GM21786 (cell line): ENCODE measurements around the gene SLC35F3.

Source experiments
- ATAC-seq: cut with Tn5 transposase; IDR thresholded peaks from one replicate; pipeline ENCODE4 v1.9.1; 2021; ENCODE audit not compliant: unreplicated experiment

The SLC35F3 gene

GRCh38 chr1:233971753-233972152 is 67.3 kb downstream of the SLC35F3 start:
- no peak for ATAC-seq

- ATAC-seq = no peak
Measured at GRCh38 chr1:233972563-233972950, 68.1 kb downstream of the SLC35F3 start.

DNA sequence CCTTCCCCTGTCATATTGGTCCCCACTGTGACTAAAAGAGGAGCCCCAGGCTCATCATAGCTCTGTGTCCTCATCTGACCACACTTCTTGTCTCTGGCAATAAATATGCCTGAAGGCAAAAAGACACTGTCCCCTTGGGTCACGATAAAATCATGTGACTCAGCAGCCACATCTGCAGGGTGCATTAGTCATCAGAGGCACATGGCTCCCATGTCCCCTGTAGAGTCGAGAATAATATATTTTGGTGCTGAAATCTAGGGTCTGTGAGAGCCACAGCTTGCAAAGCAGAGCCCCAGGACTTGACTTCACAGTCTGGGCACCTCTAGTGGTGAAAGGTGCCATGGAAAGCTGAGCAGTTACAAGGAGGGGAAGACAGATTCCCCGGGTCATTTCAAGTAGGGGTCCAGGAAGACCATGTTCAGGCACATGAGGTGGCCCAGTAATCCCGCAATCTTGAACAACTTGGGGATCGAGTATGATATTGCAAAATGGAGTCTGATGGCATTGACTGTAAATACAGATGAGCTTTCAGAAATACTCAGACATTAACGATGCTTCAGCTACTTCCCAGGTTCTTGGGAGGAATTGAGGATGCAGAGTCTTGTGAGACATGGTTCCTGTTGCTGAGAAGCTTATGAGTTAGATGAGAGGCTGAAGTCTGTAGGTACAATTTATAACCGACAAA is 68.6 kb downstream of the SLC35F3 start:
- ATAC-seq = no peak

DNA sequence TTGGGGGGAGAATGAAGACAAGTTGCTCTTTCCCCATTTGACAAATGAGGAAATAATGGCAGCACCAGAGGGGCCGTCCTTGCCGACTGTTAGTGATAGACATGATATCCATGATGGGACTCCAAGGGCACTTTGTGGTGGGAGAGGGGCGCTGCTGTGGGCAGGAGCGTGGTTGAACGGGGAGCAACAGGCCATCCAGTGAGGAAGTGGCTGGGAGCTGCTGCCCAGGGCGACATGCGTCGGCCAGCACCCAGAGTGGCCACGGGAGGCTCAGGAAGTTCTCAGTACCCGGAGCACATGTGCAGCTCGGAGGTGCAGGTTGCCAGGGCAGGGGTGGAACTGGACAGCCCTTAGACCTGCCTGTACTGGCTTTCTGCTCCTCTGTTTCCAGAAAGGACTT is 71.0 kb downstream of the SLC35F3 start:
- ATAC-seq = no peak

DNA sequence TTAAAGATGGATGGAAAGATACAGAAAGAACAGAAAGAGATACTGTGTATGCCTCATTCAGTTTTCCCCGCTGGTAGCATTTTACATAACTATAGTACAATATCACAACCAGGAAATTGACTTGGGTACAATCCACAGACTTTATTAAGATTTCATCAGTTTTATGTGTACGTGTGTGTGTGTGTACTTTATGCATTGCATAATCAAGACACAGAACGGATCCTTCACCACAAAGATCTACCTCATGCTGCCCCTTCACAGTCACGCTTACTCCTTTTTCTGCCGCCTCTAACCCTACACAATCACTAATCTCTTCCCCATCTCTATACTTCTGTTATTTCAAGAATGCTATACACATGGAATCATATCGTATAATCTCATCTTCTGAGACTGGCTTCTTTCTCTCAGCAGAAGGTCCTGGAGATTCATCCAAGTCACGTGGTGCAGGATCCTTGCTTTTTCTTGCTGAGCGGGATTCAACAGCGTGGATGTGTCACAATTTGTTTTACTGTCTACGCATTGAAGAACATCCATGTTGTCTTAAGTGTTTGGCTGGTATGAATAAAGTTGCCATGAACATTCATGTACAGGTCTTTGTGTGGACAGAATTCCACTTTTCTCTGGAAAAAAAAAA is 76.7 kb downstream of the SLC35F3 start:
- ATAC-seq = no peak

- ATAC-seq = no peak
Measured at GRCh38 chr1:233982827-233983518, 78.5 kb downstream of the SLC35F3 start.

- no peak for ATAC-seq
Measured at GRCh38 chr1:233983811-233984210, 79.3 kb downstream of the SLC35F3 start.

GRCh38 chr1:233988963-233989696 is 84.7 kb downstream of the SLC35F3 start:
- no peak for ATAC-seq

GRCh38 chr1:233990486-233990885 is 86.0 kb downstream of the SLC35F3 start:
- no peak for ATAC-seq

DNA sequence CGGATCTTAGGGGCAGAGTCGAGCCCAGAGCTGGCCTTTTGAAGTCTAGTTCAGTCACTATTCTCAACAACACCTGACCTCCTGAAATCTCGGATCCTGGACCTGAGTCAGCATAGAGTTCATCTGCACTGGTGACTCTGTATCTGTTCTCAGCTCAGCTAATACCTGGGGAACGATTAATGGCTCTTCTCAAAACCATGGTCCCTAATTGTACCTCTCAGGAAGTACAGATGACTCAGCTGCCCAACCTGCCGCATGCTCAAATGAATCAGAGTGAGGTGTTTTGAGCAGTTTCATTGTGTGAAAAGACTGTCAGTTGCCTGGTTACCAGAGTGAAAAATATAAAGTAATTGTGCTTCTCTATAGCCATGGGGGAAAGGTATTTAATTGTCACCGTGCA is 89.2 kb downstream of the SLC35F3 start:
- no peak for ATAC-seq

DNA sequence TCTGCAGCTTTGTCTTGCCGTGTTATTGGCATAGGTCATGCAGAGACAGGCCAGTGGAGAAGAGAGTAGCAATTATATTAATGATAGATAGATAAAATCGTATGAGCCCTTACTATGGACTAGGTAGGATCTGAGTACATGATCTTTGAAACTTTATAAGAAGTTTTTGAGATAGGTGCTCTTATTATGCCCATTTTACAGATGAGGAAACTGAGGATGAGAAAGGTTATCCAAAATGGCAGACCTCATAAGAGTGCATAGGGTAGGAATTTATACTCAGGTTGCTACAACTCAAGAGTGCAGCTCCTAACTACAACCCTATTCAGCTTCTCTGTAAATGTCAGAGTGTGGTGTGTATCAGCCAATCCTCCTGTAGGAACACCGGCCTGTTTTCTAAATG is 89.6 kb downstream of the SLC35F3 start:
- no peak for ATAC-seq

GRCh38 chr1:233998456-233998855 is 94.0 kb downstream of the SLC35F3 start:
- no peak for ATAC-seq

- ATAC-seq = no peak
Measured at GRCh38 chr1:233998891-233999290, 94.4 kb downstream of the SLC35F3 start.

DNA sequence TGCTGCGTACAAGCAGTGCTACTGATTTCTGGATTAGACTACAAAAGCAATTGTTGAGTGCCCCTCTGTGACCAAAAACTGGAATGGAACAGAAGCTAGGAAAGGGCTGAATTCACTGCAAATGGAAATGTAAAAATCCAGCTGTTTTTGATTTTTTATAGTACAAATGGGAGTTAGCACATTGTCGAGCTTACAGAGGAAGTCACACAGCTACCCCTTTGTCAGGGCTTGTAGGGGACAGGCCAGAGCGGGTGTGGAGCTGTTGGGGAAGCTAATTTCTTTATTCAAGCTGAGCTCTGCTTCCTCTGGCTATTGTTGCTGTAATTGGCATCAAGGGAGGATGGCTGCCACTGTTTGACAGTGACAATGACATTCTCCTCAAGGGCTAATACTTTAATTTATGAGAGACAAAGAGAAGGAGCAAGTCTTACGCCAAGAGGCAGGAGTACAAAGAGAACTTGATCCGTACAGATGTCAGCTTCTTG is 96.1 kb downstream of the SLC35F3 start:
- no peak for ATAC-seq

- ATAC-seq = no peak
Measured at GRCh38 chr1:234001817-234002216, 97.3 kb downstream of the SLC35F3 start.

DNA sequence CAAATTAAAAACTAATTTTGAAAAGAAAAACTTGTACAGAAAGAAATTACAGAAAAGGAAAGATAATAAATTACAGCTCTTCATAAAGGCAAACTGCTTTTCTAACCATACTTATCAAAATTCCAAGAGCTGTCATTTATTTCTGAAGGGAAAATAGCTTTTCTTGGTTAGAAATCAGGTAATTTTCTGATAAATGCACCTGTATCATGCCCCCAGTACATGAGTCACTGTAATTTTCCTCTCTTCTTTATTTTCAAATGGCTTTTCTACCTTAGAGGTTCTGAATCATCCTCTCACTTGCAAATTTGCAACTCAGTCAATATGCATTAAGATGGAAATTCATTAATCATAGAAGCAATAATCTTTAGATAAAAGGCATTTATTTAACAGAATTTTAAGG is 100.1 kb downstream of the SLC35F3 start:
- ATAC-seq = no peak

DNA sequence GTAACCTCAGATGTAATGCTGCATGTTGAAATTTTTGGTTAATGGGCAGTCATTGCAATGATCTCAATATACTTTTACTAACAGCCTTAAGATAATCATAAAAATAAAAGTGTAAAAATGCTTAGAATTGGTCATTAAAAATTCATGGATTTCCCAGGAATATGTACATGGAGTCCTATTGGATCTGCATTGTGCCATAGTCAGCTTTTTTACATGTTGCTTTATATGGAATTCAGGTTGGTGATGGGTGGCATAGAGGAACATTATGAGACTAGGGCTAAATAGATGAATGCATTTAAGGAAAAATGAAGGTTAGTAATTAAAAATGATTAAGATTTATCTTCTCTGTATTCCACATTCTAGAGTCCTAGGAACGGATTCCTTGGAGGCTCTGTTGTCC is 103.2 kb downstream of the SLC35F3 start:
- ATAC-seq = no peak

DNA sequence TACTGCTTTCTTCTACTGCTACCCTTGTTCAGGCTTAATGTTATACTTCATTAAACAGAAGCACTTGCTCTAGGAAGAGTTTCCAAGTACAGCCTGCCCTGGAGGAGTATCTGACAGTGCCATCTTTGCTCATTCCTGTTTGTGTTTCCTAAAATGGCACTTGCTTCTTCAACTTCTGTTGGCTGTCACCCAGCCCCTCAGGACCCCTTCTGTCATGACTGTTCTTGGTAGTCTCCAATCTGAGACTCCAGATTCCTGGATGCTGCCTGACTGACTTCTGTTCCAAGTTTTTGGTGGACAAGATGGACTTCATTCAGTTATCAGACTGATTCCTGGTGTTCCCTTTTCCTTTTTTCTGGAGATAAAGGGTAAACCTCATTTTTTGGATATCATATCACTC is 104.1 kb downstream of the SLC35F3 start:
- ATAC-seq = no peak

GRCh38 chr1:234009668-234010067 is 105.2 kb downstream of the SLC35F3 start:
- ATAC-seq = no peak

- no peak for ATAC-seq
Measured at GRCh38 chr1:234014208-234014607, 109.7 kb downstream of the SLC35F3 start.

- ATAC-seq = no peak
Measured at GRCh38 chr1:234018816-234019215, 114.3 kb downstream of the SLC35F3 start.
